Measurements from ENCODE around the gene AOAH. TPM values are rescaled to one million over a fixed set of nuclear protein-coding genes. Genes with fewer than 3 reads are reported as not detected.

The AOAH gene
- total RNA-seq, 1 donor from 2014 or later = 5.5 TPM

- Mint-ChIP-seq H3K27me3 (ENCODE audit: insufficient read depth, low read depth) (no peaks in the 10 kb centered on the region), H3K36me3 (peaks cover 2% of the 10 kb centered on the region), H3K4me3 (no peak overlapping the region), H3K9me3 (peaks cover 21% of the 10 kb centered on the region), H3K4me1 (peaks cover 15% of the 10 kb centered on the region), H3K27ac (peak overlapping the region; percentile 8)
- no peak for TF ChIP-seq EZH2phosphoT487 (IDR thresholded peaks at IDR 0.05)
- TF ChIP-seq, protein P1, sequence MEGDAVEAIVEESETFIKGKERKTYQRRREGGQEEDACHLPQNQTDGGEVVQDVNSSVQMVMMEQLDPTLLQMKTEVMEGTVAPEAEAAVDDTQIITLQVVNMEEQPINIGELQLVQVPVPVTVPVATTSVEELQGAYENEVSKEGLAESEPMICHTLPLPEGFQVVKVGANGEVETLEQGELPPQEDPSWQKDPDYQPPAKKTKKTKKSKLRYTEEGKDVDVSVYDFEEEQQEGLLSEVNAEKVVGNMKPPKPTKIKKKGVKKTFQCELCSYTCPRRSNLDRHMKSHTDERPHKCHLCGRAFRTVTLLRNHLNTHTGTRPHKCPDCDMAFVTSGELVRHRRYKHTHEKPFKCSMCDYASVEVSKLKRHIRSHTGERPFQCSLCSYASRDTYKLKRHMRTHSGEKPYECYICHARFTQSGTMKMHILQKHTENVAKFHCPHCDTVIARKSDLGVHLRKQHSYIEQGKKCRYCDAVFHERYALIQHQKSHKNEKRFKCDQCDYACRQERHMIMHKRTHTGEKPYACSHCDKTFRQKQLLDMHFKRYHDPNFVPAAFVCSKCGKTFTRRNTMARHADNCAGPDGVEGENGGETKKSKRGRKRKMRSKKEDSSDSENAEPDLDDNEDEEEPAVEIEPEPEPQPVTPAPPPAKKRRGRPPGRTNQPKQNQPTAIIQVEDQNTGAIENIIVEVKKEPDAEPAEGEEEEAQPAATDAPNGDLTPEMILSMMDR (IDR thresholded peaks at IDR 0.05) = no peak
- TF ChIP-seq EZH2 (IDR thresholded peaks at IDR 0.05) = no peak
- H3K27ac ChIP-seq = no peak overlapping the region
- no peak overlapping the region for H3K4me3 ChIP-seq
- H2AFZ ChIP-seq (replicated peaks) = no peak overlapping the region
- no peaks in the 10 kb centered on the region for H3F3A ChIP-seq (ENCODE audit: low read depth)
- no peaks in the 10 kb centered on the region for H3K79me2 ChIP-seq (ENCODE audit: low read depth)
- peaks cover 16% of the 10 kb centered on the region for H3K4me1 ChIP-seq
- no peak for DNase-seq (ENCODE audit: low spot score)
- H3K9ac ChIP-seq = no peak overlapping the region
- H3K4me2 ChIP-seq = no peak overlapping the region
- H4K20me1 ChIP-seq (ENCODE audit: low read depth) = no peaks in the 10 kb centered on the region
- H3K27me3 ChIP-seq = no peaks in the 10 kb centered on the region
- H3K9me3 ChIP-seq (ENCODE audit: low read depth) = peaks cover 2% of the 10 kb centered on the region
- peaks cover under 1% of the 10 kb centered on the region for H3K36me3 ChIP-seq
Observed at GRCh38 chr7:36726311-36726710, 2.0 kb upstream of the AOAH start.

- no peak overlapping the region for H3K9ac ChIP-seq
- Mint-ChIP-seq H3K27ac (no peak overlapping the region), H3K4me1 (peaks cover 15% of the 10 kb centered on the region), H3K27me3 (ENCODE audit: insufficient read depth, low read depth) (no peaks in the 10 kb centered on the region), H3K9me3 (peaks cover 11% of the 10 kb centered on the region), H3K36me3 (peaks cover 2% of the 10 kb centered on the region), H3K4me3 (no peak overlapping the region)
- no peaks in the 10 kb centered on the region for H3F3A ChIP-seq (ENCODE audit: low read depth)
- H3K4me1 ChIP-seq = peaks cover 16% of the 10 kb centered on the region
- H4K20me1 ChIP-seq (ENCODE audit: low read depth) = no peaks in the 10 kb centered on the region
- no peaks in the 10 kb centered on the region for H3K79me2 ChIP-seq (ENCODE audit: low read depth)
- no peaks in the 10 kb centered on the region for H3K36me3 ChIP-seq
- H3K4me2 ChIP-seq = no peak overlapping the region
- H2AFZ ChIP-seq (replicated peaks) = no peak overlapping the region
- H3K27ac ChIP-seq = no peak overlapping the region
- no peak for DNase-seq (ENCODE audit: low spot score)
- H3K27me3 ChIP-seq = no peaks in the 10 kb centered on the region
- no peak for TF ChIP-seq EZH2phosphoT487 (IDR thresholded peaks at IDR 0.05)
- no peak for TF ChIP-seq EZH2 (IDR thresholded peaks at IDR 0.05)
- TF ChIP-seq, protein P1 (IDR thresholded peaks at IDR 0.05) = no peak
- no peak overlapping the region for H3K4me3 ChIP-seq
- H3K9me3 ChIP-seq (ENCODE audit: low read depth) = no peaks in the 10 kb centered on the region
Observed at GRCh38 chr7:36724996-36725395, 702 bp upstream of the AOAH start.

GRCh38 chr7:36723291-36723690 lies 1.0 kb downstream of the AOAH start:
- no peak for DNase-seq (ENCODE audit: low spot score)
- Mint-ChIP-seq H3K4me3 (no peak overlapping the region), H3K27ac (no peak overlapping the region), H3K9me3 (peaks cover 2% of the 10 kb centered on the region), H3K4me1 (peaks cover 15% of the 10 kb centered on the region), H3K36me3 (no peaks in the 10 kb centered on the region), H3K27me3 (ENCODE audit: insufficient read depth, low read depth) (no peaks in the 10 kb centered on the region)
- Histone ChIP-seq H3K36me3 (no peaks in the 10 kb centered on the region), H3K4me1 (peaks cover 16% of the 10 kb centered on the region), H4K20me1 (ENCODE audit: low read depth) (no peaks in the 10 kb centered on the region), H3K4me3 (no peak overlapping the region), H3K79me2 (ENCODE audit: low read depth) (no peaks in the 10 kb centered on the region), H3K9me3 (ENCODE audit: low read depth) (no peaks in the 10 kb centered on the region), H3K9ac (no peak overlapping the region), H3K4me2 (no peak overlapping the region), H3K27ac (no peak overlapping the region), H3F3A (ENCODE audit: low read depth) (no peaks in the 10 kb centered on the region), H3K27me3 (no peaks in the 10 kb centered on the region), H2AFZ (replicated peaks) (no peak overlapping the region)
- TF ChIP-seq, protein P1 (IDR thresholded peaks at IDR 0.05) = no peak
- no peak for TF ChIP-seq EZH2 (IDR thresholded peaks at IDR 0.05)
- TF ChIP-seq EZH2phosphoT487 (IDR thresholded peaks at IDR 0.05) = no peak

All from neural progenitor cell (in vitro differentiated cells).